GM18907 (cell line): ENCODE results near the gene RDH13.
A peak's percentile ranks its signal among the peaks of the same experiment; 100 is the strongest.
"Not testable (repeated sequence)": the region's sequence is repeated elsewhere in the genome, so short reads cannot be mapped to it uniquely, and the experiment has no call there.

Experiments
- ATAC-seq: cut with Tn5 transposase; IDR thresholded peaks from one replicate; pipeline ENCODE4 v1.9.1; 2021; ENCODE audit warnings: mild to moderate bottlenecking, moderate library complexity; ENCODE audit not compliant: unreplicated experiment

The RDH13 gene, protein sequence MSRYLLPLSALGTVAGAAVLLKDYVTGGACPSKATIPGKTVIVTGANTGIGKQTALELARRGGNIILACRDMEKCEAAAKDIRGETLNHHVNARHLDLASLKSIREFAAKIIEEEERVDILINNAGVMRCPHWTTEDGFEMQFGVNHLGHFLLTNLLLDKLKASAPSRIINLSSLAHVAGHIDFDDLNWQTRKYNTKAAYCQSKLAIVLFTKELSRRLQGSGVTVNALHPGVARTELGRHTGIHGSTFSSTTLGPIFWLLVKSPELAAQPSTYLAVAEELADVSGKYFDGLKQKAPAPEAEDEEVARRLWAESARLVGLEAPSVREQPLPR

DNA sequence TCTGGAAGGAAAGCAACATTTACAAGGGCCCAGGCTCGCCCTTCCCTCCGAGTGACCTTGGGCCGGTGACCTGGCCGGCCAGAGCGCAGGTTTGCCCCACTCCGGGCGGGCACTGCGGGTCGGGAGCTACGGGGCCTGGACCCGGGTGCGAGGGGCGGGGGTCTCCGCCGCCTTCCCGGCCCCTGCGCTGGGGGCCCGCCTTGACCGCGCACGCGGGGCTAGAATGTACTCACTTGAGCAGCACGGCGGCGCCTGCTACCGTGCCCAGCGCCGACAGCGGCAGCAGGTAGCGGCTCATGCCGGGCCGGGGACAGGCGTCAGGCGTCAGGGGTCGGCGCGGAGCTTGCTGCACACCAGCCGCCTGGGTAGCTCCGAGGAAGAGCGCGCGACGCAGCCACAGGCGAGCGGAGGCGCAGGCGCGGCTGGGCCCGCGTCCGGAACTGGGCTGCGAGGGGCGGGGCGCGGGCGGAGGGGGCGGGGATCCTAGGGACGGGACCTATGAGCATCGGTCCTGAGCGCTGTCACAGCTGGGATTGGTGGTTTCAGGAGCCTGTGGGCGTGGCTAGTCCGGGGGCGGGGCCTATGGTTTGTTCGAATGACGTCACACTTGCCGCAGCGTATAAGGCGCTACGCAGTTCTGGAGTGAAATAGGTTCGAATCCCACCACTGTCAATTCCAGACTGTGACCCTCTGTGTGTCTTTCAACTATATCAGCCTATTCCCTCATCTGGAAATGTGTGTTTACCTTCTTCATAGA is at the start of gene RDH13:
Gene RDH13, minus strand, starts transcription at position 414 of the 757 bp plus-strand sequence. Its CDS starts 116 bp downstream, at position 298.
- ATAC-seq, result peak; percentile 81

DNA sequence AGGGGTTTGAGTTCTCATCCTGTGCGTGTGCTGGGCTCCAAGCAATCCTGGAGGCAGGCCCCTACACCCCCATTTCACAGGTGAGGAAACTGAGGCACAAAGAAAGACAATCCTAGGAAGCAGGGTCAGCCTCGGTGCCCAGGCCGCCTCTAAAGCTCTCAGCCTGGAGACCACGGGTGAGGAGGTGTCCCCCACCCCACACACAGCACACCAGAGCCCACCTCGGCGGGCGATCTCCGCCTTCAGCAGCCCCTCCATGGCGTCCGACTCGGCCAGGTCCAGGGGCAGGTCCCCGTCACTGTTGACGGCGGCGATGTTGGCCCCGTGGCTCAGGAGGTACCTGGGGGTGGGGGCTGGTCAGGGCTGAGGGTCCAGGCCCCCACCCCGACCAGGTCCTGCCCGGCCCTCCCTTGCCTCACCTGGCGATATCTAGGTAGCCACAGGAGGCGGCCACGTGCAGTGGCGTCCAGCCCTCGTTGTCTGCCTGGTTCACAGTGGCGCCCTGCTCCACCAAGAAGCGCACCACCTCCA is 49.4 kb upstream of the RDH13 start:
- no peak for ATAC-seq

DNA sequence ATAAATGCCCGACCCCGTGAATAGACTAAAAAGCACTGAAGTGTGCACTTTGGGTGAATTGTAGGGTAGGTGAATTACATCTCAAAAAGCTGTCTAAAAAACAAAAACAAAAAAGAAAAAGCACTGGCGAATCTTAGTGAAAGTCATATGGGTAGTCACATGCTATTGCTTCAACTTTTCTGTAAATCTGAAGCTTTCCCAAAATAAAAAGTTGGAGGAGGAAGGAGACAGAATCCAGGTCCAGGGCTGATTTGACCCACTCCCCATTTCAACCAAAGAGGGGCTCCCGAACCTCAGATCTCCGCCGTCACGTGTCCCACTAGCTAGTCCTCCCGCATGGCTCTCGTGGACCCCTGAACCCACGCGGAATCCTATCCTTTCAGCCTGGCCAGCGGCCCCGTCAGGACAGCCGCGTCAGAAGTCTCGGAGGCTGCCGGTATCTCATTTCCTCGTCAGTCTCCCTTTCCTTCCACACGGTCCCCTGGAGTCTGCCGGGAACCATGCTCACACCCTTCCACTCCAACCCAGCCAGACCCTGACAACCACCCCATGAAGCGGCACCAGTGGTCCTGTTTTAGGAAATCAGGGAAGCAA is 48.4 kb upstream of the RDH13 start:
- no peak for ATAC-seq

DNA sequence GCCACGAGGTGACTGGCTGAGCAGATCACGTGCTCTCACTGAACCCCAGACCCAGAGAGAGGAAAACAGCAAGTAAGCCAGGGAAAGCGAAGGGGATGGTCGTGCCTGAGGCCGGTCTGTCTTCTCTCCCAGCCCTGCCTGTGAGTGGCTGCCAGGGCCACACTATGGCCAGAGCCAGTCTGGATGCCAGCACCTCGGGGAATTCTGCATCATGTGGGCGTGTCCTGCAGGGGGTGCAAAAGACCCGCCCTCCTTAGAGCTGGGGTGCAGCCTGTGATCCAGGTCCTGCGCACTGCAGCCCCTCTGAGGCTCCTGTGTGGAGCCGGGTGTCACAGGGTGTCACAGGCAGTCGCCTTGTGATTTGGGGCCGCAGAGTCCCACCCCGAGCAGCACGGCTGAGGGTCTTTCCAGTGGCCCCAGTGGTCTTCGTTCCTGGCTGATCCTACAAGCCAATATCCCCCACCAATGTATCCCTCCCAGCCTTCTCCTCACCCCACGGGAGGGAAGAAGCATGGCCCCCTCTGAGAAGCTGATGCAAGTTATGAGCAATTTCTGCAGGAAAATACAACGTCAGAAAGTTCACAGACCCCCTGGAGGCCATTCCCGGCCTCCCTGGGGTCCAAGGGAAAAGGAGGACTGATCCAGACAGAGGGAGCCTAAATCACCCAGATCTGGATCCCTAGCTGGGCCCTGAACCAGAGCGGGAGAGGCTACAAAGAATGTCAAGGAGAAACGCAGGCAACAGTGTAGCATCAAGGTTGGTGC is 46.8 kb upstream of the RDH13 start:
- ATAC-seq, result no peak

DNA sequence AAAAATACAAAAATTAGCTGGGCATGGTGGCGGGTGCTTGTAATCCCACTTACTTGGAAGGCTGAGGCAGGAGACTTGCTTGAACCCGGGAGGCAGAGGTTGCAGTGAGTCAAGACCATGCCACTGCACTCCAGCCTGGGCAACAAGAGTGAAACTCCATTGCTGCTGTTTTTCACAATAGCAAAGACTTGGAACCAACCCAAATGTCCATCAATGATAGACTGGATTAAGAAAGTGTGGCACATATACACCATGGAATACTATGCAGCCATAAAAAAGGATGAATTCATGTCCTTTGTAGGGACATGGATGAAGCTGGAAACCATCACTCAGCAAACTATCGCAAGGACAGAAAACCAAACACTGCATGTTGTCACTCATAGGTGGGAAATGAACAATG is 44.3 kb upstream of the RDH13 start:
- not testable (repeated sequence) for ATAC-seq

DNA sequence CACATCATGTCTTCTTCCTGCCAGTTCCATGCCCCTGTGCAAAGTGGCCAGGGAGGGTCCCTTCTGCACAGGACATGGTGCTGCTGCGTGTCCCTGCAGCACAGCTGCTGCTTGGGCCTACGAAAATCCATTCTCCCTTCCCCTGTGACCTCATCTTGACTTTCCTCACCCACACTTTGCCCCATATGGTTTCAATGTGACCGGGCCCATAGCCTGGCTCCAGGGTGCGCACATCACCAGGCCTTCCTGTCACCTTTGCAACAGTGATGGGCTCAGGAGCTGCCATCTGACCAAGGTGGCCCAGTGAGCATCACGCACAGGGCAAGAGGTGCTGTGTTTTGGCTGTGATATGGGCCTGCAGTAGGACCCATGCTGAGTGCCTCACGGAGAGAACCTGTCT is 43.6 kb upstream of the RDH13 start:
- no peak for ATAC-seq

DNA sequence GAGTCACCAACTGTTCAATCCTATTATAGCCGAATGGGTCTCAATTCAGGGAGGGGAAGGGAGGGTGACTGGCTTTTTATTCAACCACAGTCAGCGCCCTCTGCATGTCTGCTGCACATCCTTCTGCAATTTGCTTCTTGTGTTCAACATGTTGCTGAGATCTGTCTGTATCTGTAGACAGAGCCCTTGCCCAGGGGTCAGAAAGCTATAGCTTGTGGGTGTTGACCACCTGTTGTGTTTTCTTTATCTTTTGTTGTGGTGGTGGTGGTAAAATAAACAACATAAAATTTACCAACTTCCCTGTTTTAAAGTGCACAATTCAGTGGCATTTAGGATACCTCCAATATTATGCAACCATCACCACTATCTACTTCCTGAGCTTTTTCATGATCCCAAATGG is 42.3 kb upstream of the RDH13 start:
- ATAC-seq, result no peak

DNA sequence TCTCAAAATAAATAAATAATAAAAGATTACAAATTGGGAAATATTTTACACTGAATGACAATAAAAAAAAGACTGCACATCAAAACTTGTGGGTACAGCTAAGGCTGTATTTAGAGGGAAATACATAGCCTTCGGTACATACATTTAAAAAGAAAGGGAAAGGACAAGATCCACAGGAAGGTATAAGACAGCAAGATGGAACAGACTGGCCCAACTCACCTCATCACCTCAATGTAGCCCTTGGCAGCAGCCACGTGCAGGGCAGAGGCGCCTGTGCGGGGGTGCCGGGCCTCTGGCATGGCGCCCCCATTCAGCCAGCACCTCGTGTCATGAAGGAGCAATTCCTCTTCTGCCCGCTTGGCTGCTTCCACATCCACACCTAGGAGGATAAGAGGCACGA is 40.2 kb upstream of the RDH13 start:
- ATAC-seq, result no peak

DNA sequence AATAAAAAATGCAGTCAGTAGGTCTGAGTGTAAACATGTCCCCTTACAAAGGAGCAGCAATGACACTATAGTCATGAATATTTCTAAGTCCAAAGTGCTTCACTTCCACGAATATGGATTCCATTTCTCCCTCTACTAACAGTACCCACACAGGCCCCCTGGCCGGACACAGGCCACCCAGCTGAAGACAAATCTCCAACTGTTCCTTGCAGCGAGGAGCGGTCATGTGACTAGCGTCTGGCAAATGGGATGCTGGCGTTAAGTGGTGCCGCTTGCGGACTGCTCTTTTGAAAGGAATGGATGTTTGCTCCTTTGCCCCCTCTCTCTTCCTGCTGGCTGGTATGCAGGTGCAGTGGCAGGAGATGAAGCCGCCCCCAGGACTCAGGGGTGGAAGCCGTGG is 38.3 kb upstream of the RDH13 start:
- no peak for ATAC-seq

DNA sequence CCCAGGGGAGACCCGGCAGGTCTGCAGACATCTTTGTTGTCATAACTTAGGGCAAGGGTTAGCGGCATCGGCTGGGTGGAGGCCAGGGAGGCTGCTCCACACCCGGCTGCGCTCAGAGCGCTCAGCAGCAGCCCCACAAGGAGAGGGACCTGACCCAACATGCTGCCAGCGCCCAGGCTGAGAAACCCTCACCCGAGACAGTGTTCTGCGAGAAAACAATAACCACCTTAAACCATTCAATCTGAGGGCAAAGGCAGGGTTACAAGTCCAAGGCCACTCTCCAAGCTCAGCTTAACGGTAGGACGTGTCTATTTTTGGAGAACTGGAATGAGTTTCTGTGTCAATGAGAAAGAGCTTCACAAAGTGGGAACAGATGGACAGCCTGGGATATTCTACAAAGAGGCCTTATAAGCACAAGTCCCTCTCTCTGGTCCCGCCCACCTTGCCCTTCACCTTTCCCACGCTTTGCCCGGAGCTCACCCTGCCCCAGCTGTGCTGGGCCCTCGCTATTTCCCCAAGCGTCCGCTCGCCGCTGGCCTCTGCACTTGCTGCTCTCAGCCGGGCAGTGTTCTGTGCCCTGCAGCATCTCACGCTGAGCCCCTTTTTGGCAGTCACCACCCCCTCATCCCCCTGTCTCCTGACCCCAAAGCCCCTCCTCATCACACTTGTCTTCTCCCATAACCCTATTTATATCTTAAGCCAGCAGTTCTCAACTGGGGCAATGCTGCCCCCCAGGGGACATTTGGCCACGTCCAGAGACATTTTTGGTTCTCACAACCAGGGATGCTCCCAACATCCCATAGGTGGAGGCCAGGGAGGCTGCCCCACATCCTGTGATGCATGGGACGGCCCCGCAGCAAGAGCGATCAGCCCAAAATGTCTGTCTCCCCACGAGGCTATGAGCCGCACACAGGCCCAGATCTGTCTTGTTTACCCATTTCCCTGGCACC is 36.9 kb upstream of the RDH13 start:
- no peak for ATAC-seq

DNA sequence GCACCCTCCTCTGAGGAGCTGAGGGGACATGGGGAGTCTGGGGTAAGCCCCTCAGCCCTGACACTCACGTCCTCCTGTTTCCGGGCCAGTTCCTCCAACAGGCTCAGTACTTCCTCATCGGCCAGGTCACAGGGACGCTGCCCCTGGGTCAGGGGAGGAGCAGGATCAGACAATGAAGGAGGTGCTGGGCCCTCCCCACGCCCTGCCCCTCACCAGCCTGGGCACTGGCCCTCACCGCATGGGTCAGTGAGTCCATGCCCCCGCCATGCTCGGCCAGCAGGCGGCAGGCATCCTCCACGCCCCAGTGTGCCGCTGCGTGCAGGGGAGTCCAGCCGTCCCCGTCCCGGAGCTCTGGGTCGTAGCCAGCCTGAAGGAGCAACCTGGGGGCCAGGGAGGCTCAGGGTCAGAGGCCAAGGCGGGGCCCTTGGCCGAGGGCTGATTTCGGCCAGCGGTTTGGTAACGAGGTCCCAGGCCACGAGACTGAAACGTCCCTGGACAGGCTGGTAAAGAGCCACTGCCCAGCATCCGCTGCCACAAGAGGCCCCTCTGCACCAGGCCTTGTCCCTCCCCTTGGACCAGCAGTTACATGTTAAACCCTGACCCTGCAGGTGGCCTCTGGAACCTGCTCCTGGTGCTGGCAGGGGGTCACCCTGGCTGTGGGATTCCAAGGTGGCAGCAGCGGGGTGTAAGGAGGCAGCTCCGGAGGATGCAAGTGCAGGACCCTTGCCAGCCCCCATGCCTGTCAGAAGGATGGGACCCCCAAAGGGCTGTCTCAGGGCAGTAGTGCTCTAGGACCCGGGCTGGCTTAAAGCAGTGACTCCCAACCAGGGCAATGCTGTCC is 36.0 kb upstream of the RDH13 start:
- ATAC-seq, result no peak

DNA sequence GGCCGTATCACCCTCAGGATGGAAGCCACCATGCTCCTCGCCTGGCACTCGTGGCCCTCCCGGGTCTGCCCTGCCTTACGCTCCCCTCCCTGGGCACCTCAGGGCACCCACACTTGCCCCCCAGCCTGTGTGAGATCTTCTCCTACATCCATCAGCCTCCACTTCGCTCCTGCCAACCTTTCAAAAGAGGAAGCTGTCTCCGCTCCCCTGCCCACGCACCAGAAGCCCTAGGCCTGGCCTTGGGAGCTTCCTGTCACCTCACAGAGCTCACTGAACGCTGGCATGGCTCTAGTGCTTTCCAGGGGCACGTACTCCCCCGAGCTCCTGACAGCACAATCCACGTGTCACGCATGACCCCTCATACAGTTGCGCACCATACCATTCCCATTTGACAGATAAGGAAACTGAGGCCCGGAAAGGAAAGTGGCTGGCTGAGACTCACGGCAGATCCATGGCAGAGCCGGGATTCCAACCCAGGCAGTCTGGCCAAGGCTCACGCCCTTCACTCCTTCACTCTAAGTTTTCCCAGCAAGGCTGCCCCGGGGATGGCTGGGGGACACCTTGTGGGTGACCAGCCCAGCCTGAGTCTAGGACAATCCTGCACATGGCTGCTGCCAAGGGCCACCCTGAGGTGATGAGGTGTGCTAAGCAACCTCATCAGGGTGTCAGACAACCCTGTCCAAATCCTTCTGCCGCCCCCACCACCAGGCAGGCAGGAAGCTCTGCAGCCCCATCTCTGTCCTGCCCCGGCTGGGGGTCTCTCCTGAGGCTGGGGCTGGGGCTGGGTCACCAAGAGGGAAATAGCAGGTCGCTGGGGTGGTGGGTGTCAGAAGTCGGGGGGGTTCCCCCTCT is 35.1 kb upstream of the RDH13 start:
- ATAC-seq, result no peak

DNA sequence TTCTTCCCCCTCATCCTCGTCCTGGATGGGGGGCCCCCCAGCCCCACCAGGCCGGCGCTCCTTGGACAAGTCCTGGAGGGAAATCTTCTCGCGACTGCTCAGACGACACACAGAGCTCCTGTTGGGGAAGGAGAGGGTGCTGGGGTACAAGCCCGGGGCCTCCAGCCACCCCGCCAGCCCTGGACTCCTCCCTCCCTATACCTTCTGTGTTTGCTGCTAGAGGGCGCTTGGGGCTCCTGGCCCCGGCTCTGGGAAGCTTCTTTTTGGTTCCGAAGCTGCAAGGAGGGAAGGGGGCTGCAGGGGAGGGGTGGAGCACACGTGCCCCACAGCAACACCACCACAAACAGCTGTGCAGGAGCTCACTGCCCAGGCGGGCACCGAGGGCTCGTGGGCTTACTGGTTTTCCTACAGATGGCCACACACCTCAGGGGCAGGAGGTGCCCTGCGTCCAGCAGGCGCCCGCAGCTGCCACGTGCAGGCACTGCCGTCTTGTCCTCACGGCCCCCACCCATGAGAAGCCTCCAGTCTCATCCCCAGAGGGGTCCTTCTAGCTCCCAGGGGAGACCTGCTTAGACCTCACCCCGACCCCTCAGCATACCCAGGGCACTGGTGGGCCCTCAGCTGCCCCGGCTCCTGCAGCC is 33.2 kb upstream of the RDH13 start:
- ATAC-seq, result no peak

DNA sequence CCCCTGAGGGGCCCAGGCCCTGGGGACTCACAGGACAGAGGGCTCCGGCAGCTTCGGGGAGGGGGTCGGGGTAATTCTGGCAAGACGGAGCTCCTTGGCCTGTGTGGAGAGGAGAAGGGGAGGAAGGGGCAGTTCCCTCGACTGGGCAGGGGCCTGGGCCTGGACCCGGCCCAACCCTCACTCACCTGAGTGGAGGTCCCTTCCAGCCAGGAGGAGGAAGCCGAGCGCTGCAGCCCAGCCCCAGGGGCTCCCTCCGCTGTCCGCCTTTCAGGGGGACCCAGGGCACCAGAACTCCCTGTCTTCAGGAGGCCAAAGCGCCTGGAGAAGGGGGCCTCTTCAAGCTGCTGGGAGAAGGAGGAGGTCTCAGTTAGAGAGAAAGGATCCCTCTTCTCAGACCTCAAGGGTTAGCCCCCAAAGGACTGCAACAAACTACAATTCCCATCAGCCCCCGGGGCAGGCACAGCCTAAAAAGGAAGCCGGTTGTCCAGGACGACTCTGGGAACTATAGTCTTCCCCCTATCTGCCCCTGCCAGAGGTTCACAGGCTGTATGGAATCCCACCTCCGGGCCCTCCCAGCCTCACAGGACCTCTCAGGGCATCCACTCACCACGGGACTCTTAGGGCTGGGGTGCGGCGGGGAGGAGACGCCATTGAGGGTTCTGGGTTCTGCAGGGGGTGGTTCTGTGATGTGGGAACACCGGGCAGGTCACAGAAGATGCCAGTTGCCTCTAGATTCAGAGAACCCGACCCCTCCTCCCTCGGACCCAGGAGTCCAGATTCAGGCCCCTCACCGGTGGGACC is 32.5 kb upstream of the RDH13 start:
- no peak for ATAC-seq

DNA sequence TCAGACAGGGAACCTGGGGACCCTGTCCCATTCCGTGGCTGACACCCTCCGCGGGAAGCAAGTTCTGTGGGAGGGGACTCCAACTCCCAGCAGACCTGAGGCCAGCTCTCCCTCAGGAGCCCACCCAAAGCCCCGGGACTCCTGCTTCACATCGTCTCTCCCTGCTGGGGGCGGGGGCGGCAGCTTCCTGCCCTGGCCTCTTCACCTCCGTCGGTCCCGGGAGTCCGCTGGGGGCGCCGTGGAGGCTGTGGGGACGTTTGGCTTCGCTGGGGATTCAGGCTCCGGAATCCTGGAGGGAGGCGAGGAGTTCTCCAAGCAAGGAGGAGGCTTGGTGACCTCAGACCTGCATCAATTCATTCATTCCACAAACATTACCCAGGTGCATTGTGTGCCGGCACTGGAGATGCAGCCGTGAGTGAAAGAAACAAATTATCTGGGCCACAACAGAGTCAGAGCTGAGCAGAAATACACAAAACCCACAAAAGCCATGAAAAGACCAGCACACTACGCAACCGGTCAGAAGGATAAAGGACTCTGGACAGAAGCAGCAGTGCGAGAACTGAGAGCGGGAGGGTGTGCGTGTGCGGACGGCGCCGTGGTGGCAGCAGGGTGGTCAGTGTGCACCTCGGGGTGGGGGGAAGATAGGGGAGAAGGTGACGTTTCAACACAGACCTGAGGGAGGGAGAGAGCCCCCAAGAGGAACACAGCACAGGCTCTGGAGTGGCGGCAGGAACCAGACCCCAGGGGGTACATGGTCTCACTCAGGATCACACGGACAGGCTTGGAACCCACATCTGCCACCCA is 31.7 kb upstream of the RDH13 start:
- ATAC-seq, result no peak
